WI38 (cell line): Measurements from ENCODE around the gene TWF1.
"Not testable (repeated sequence)": the region's sequence is repeated elsewhere in the genome, so short reads cannot be mapped to it uniquely, and the experiment has no call there.

Experiments used
- H3K4me3 ChIP-seq: 2 replicates; pipeline ENCODE4 v1.5.1; 2011; ENCODE audit warnings: low read depth, mild to moderate bottlenecking, control low read depth, low read length
- TF ChIP-seq, protein P1 (sequence below): IDR thresholded peaks from 2 replicates; pipeline ENCODE4 v1.5.1; 2012; ENCODE audit warnings: low read depth, mild to moderate bottlenecking, control low read depth, low read length

The TWF1 gene

GRCh38 chr12:43758247-43758727 is 47.8 kb downstream of the TWF1 start:
- TF ChIP-seq, protein P1, sequence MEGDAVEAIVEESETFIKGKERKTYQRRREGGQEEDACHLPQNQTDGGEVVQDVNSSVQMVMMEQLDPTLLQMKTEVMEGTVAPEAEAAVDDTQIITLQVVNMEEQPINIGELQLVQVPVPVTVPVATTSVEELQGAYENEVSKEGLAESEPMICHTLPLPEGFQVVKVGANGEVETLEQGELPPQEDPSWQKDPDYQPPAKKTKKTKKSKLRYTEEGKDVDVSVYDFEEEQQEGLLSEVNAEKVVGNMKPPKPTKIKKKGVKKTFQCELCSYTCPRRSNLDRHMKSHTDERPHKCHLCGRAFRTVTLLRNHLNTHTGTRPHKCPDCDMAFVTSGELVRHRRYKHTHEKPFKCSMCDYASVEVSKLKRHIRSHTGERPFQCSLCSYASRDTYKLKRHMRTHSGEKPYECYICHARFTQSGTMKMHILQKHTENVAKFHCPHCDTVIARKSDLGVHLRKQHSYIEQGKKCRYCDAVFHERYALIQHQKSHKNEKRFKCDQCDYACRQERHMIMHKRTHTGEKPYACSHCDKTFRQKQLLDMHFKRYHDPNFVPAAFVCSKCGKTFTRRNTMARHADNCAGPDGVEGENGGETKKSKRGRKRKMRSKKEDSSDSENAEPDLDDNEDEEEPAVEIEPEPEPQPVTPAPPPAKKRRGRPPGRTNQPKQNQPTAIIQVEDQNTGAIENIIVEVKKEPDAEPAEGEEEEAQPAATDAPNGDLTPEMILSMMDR = no peak
- peak overlapping the region; percentile 96 for H3K4me3 ChIP-seq

DNA sequence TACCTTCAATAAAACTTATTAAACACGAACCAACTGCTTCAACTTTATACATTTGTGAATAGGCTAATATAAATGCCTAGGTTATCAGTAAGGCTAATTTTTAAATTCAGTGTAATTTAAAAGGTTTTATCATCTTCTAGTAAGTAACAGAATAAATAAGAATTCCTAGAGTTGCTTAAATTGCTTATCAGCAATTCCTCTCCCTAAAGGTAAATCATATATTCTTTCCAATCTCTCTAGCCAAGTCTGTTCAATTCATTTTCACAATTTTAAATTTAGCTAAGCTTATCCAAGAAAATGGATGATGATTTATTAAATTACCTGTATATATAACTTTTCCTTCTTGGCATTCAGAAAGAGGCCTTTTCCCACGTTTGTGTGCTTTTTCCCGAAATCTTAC is 52.1 kb downstream of the TWF1 start:
- TF ChIP-seq, protein P1 = no peak
- no peak overlapping the region for H3K4me3 ChIP-seq

- not testable (repeated sequence) for H3K4me3 ChIP-seq
Observed at GRCh38 chr12:43751360-43751759, 54.8 kb downstream of the TWF1 start.

- TF ChIP-seq, protein P1 = no peak
- H3K4me3 ChIP-seq = no peak overlapping the region
Observed at GRCh38 chr12:43750814-43751213, 55.3 kb downstream of the TWF1 start.

DNA sequence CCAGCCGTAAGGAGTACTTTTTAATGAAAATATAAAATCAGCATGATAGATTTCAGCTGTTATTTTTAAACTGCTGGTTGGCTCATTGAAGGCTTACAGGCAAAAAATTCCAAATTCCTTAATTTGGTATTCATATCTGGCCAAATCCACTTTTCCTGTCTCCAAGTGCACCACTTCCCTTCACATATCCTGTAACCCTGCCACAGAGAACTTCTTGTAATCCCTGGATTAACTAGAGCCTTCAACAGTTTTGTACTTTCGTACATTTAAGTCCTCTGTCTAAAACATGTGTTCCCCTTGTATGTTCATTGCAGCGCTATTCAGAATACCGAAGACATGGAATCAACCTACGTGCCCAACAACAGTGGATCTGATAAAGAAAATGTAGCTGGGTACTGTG is 57.1 kb downstream of the TWF1 start:
- H3K4me3 ChIP-seq = no peak overlapping the region
- TF ChIP-seq, protein P1 = no peak

DNA sequence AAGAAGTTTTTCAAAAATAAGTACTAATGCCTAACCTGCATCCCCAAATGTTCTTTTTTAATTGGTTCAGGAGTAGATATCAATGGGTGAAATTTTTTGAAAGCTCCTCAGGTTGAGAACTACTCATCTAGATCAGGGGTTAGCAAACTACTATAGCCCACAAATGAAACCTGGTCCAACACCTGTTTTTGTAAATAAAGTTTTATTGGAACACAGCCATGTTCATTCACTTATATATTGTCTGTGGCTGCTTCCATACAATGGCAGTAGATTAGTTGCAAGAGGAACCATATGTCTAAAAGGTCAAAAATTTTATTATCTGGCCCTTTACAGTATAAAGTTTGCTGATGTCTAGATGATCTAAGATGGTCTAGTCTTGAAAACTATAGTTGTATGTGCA is 61.3 kb downstream of the TWF1 start:
- TF ChIP-seq, protein P1 = no peak

More for the DNA sequence above, 61.3 kb downstream of the TWF1 start:
- no peak overlapping the region for H3K4me3 ChIP-seq
